Spinal cord (tissue), 10 donors: ENCODE results near the gene STIM2. TPM values are rescaled to one million over a fixed set of nuclear protein-coding genes. Genes with fewer than 3 reads are reported as not detected.

Experiments
- DNase-seq, 6 donors: peaks; one replicate each; pipeline versions ENCODE4 v3.0.0 to v3.0.0-alpha.2; 2013 to 2015; ENCODE audit warnings: low spot score in 6 of 6, low read depth in 4 of 6
- H3K27ac ChIP-seq: one replicate; pipeline ENCODE4 v1.5.1; 2013; ENCODE audit warnings: low read depth, low read length, control low read depth
- H3K27me3 ChIP-seq: one replicate; pipeline ENCODE4 v1.6.1; 2013; ENCODE audit warnings: low read length; ENCODE audit not compliant: control insufficient read depth, insufficient read depth
- H3K36me3 ChIP-seq: one replicate; pipeline ENCODE4 v1.6.1; 2013; ENCODE audit warnings: low read length; ENCODE audit not compliant: control insufficient read depth, insufficient read depth
- H3K4me1 ChIP-seq: one replicate; pipeline ENCODE4 v1.6.1; 2013; ENCODE audit warnings: low read length; ENCODE audit not compliant: control insufficient read depth, insufficient read depth
- H3K4me3 ChIP-seq: one replicate; pipeline ENCODE4 v1.5.1; 2013; ENCODE audit warnings: low read depth, low read length, control low read depth
- H3K9me3 ChIP-seq: one replicate; pipeline ENCODE4 v1.6.1; 2013; ENCODE audit warnings: low read length; ENCODE audit not compliant: control insufficient read depth, insufficient read depth
- WGBS: methylation state at CpG from one replicate; pipeline ENCODE4 v1.1.5; 2013; ENCODE audit warnings: missing lambda C conversion rate; ENCODE audit not compliant: insufficient coverage; 5-methylcytosine and 5-hydroxymethylcytosine counted together
- polyA plus RNA-seq, 2 donors: library from polyadenylated mRNA; unstranded; fragments of 120-200 nt; gene quantifications; one replicate each; pipeline ENCODE4 v1.2.1, GENCODE V29; 2013; ENCODE audit not compliant: insufficient read length in 2 of 2
- total RNA-seq, 2 donors: library from RNA; depleted of rRNA in 1 of 2; stranded (reverse); fragments of 120-200 nt in 1 of 2; fragments of >200 nt in 1 of 2; gene quantifications; one replicate each; pipeline versions ENCODE4 v1.2.3 to v1.2.4, GENCODE V29; 2013 to 2014
- donor health status: healthy.

STIM2 gene
- total and polyA plus RNA-seq, 4 donors = 27.3 to 69.5 (median 44.2) TPM

GRCh38 chr4:26863512-26863911 lies 2.9 kb downstream of the STIM2 start:
- Histone ChIP-seq H3K4me1 (peaks cover 5% of the 10 kb centered on the region), H3K9me3 (no peaks in the 10 kb centered on the region), H3K27ac (no peak overlapping the region), H3K36me3 (no peaks in the 10 kb centered on the region), H3K4me3 (no peak overlapping the region), H3K27me3 (no peaks in the 10 kb centered on the region)
- 20% methylated on average over 2 of the region's 5 CpGs for WGBS
- DNase-seq = no peak

DNA sequence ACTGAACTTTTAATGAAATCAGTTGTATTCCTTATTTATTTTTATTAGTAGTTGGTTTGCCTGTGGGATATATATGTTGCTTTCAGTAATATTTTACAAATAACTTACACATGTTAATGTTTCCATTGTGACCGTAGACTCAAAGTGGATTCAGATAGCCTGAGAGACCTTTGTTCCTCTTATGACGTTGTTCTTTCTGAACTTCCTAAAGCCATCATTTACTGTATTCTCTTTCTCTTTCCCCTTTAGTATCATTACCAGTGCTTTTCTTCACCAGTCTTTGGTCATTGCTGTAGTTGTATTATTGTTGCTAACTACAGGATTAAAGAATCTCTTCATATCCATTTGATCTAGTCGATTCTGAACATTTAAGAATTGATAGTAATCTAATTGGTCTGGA lies 4.3 kb downstream of the STIM2 start:
- H3K9me3 ChIP-seq = no peaks in the 10 kb centered on the region
- WGBS = no CpG with 5 or more reads among the region's 3 CpGs
- no peaks in the 10 kb centered on the region for H3K27me3 ChIP-seq
- H3K4me1 ChIP-seq = peaks cover 3% of the 10 kb centered on the region
- no peak for DNase-seq
- no peaks in the 10 kb centered on the region for H3K36me3 ChIP-seq
- H3K4me3 ChIP-seq = no peak overlapping the region
- H3K27ac ChIP-seq = no peak overlapping the region

- peaks cover 3% of the 10 kb centered on the region for H3K4me1 ChIP-seq
- WGBS = 80% methylated on average over 1 of the region's 1 CpG
These were observed 5.6 kb downstream of the STIM2 start for GRCh38 chr4:26866203-26866602.

GRCh38 chr4:26866781-26867180 lies 6.1 kb downstream of the STIM2 start:
- Histone ChIP-seq H3K27me3 (no peaks in the 10 kb centered on the region), H3K4me1 (peaks cover 3% of the 10 kb centered on the region), H3K9me3 (no peaks in the 10 kb centered on the region), H3K4me3 (no peak overlapping the region), H3K27ac (no peak overlapping the region), H3K36me3 (no peaks in the 10 kb centered on the region)
- no CpG with 5 or more reads among the region's 2 CpGs for WGBS
- no peak for DNase-seq

More at GRCh38 chr4:26866203-26866602, 5.6 kb downstream of the STIM2 start:
- Histone ChIP-seq H3K27me3 (no peaks in the 10 kb centered on the region), H3K27ac (no peak overlapping the region), H3K9me3 (no peaks in the 10 kb centered on the region), H3K36me3 (no peaks in the 10 kb centered on the region), H3K4me3 (no peak overlapping the region)
- no peak for DNase-seq

DNA sequence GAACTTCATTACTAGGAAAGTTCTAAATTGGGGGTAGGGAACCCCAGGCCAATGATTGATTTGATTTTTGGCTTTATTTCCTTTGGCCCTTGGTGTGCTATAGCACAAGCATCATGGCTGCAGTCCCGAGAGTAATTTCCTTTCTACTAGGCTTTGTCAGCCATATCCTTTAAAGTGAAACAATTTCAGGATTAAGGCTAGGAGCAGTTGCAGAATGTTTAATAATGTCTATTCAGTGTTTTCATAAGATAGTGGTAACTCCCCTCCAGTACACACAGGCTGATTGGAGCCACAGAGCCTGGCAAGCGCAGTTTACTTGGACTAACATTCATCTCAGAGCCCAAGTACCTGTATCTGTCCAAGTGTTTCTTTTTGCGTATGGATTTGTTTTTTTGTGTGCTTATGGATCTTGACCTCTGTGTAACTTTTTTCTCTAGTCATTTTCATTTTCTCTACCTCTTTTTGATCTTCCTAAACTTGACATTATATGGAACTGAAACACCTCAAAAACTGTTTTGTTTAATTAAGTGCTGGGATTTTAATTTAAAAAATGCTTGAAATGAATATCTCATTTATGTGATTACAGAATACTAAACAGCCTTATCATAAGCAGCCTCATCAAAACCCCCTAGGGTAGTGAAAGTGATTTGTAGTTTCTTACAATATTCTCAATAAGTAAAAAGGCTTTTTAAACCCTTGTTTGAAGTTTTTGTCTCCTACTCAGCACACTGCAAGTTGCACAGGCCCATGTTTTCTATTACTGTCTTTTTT lies 7.5 kb downstream of the STIM2 start:
- peak overlapping the region; percentile 33 for H3K27ac ChIP-seq

GRCh38 chr4:26870576-26871262 lies 10.1 kb downstream of the STIM2 start:
- H3K9me3 ChIP-seq = no peaks in the 10 kb centered on the region
- no peaks in the 10 kb centered on the region for H3K36me3 ChIP-seq
- no peak overlapping the region for H3K27ac ChIP-seq
- no peak overlapping the region for H3K4me3 ChIP-seq
- 100% methylated on average over 1 of the region's 2 CpGs for WGBS
- no peak for DNase-seq
- H3K27me3 ChIP-seq = no peaks in the 10 kb centered on the region
- peaks cover 3% of the 10 kb centered on the region for H3K4me1 ChIP-seq

More for the DNA sequence above, 7.5 kb downstream of the STIM2 start:
- H3K9me3 ChIP-seq = no peaks in the 10 kb centered on the region
- WGBS = no CpG with 5 or more reads among the region's 3 CpGs
- no peak overlapping the region for H3K4me3 ChIP-seq
- H3K36me3 ChIP-seq = no peaks in the 10 kb centered on the region
- peaks cover 3% of the 10 kb centered on the region for H3K4me1 ChIP-seq
- no peak for DNase-seq
- H3K27me3 ChIP-seq = no peaks in the 10 kb centered on the region

GRCh38 chr4:26871611-26872010 lies 11.0 kb downstream of the STIM2 start:
- Histone ChIP-seq H3K27ac (no peak overlapping the region), H3K27me3 (no peaks in the 10 kb centered on the region), H3K9me3 (no peaks in the 10 kb centered on the region), H3K36me3 (no peaks in the 10 kb centered on the region), H3K4me3 (no peak overlapping the region), H3K4me1 (peaks cover 3% of the 10 kb centered on the region)
- WGBS = 30% methylated on average over 2 of the region's 3 CpGs
- DNase-seq = no peak

DNA sequence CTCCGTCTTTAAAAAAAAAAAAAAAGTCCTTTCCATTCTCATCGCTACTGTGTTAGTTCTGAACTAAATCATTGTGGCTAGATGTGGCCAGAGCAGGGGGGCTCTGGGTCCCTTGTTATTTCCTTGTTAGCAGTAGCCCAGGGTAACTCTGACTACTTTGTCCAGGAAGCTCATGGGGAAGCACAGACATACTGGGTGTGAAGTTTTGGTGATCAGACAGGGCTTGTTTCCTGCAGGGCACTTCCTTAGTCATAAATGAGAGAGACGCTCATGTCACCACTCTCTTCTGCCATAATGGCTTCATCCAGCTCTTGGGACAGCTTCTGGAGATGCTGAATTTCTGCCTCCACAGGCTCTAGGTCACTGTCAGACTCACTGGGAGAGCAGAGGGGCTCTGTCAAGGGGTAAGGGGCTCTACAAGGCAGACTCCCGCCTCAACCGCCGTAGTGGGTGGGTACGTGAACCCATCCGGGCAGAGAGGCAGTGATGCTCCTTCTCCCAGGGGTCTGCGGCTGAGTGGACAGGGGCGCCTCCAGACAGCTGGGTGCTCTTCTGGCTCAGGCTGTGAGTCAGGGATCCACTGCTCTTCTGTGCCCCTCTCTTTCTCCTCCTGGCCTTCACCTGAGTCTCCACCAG lies 12.9 kb downstream of the STIM2 start:
- H3K9me3 ChIP-seq = peaks cover 2% of the 10 kb centered on the region
- H3K4me3 ChIP-seq = no peak overlapping the region
- no peaks in the 10 kb centered on the region for H3K4me1 ChIP-seq
- H3K36me3 ChIP-seq = no peaks in the 10 kb centered on the region
- WGBS = 84% methylated on average over 8 of the region's 10 CpGs
- no peak overlapping the region for H3K27ac ChIP-seq
- no peak for DNase-seq
- no peaks in the 10 kb centered on the region for H3K27me3 ChIP-seq

DNA sequence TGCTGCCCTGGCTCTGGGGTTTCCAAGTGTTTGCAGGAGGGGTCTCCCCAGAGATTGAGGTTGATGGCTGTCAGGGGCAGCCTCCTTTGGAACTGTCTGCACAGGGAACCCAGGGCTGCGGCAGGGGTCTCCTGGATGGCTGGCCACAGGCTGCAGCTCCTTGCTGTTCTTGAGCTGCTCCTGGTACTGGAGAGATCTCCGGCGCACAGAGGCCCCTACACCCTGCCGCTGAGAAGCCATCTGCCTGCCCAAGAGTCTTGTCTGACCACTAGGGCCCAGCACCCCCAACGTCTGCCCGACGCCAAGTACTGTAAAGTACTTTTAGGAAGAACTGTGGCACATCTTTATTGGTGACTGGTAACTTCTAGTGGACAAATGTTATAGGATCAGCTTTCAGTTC lies 13.5 kb downstream of the STIM2 start:
- DNase-seq = no peak
- no peaks in the 10 kb centered on the region for H3K4me1 ChIP-seq
- H3K36me3 ChIP-seq = no peaks in the 10 kb centered on the region
- no peak overlapping the region for H3K4me3 ChIP-seq
- no peak overlapping the region for H3K27ac ChIP-seq
- no peaks in the 10 kb centered on the region for H3K27me3 ChIP-seq
- H3K9me3 ChIP-seq = peaks cover 2% of the 10 kb centered on the region
- 93% methylated on average over 4 of the region's 7 CpGs for WGBS
